ENCODE measurements around the gene PDSS2.

- no peak for TF ChIP-seq CTCF (conservative IDR thresholded peaks at IDR 0.05)
- TF ChIP-seq EZH2 (IDR thresholded peaks at IDR 0.05; ENCODE audit: low read depth), result no peak
Observed at GRCh38 chr6:107275330-107275865, 184.0 kb downstream of the PDSS2 start.
